HG03439 (cell line): Measurements from ENCODE around the gene PPP6R1.

ENCODE experiments used
- ATAC-seq: cut with Tn5 transposase; IDR thresholded peaks from one replicate; pipeline ENCODE4 v1.9.1; 2021; ENCODE audit warnings: mild to moderate bottlenecking, moderate library complexity; ENCODE audit not compliant: unreplicated experiment

The PPP6R1 gene

DNA sequence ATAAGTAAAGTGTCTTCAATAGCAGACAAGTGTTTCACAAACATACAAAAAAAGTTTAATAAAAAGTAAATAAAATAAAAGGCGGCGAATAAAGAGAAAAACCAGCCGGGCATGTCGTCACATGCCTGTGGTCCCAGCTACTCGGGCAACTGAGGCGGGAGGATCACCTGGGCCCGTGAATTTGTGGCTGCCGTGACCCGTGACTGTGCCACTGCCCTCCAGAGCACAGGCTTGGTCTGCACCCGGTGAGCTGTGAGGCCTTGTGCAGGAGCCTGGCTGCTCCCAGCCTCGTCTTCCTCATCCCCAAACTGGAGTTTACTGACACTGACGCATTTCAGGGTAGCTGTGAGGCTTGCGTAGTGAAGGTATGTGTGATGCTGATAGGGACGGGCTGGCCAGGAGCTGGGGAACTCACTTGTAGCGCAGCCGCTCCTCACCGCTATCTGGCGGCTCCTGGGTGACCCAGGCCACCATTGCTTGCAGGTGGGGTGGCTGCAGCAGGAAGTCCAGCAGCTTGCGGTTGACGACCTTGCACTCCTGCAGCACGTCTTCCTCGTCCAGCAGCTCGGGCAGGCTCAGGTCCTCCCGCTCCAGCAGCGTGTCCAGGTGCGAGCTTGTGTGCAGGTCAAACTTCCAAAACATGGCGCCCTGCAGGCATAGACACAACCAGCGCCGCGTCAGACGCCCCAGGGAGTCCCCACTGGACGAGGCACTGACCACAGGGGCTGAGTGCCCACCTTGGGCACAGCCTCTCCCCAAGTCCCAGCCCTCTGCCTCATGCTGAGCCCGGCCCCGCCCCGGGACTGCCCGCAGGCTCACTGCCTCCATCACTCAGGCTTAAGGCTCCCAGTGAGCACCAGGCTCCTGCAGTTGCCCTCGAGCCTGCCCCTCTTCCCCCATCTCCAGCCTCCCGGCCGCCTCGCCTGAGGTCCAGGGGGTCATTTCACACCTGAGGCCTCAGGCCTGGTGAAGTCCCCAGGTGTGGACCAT, 12.1 kb downstream of the PPP6R1 start:
- no peak for ATAC-seq

GRCh38 chr19:55245236-55245904, 13.4 kb downstream of the PPP6R1 start:
- ATAC-seq: no peak

GRCh38 chr19:55244004-55244680, 14.7 kb downstream of the PPP6R1 start:
- ATAC-seq: no peak

- no peak for ATAC-seq
These were observed 16.3 kb downstream of the PPP6R1 start for GRCh38 chr19:55242517-55242916.

GRCh38 chr19:55241935-55242464, 16.8 kb downstream of the PPP6R1 start:
- ATAC-seq: no peak

GRCh38 chr19:55241143-55241934, 17.5 kb downstream of the PPP6R1 start:
- no peak for ATAC-seq

- ATAC-seq: no peak
These were observed 18.1 kb downstream of the PPP6R1 start for GRCh38 chr19:55240713-55241020.

DNA sequence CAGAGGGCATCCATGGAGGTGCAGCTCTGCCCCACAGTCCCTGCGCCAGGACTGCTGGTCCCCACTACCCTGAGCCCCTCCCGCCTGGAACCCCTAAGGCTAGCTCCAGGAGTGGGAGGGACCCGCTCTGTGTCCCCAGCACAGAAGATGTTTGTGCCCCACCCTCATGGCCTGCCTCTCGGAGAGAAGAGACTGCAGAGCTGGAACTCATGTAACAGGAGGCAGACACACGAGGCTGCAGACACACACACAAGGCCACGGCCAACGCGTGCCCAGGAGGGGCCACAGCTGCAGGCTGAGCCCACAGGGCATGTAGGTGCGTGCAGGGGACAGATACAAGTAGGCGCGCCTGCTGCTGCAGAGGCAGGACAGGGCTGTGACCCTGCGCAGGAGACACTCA, 19.8 kb downstream of the PPP6R1 start:
- ATAC-seq: no peak

DNA sequence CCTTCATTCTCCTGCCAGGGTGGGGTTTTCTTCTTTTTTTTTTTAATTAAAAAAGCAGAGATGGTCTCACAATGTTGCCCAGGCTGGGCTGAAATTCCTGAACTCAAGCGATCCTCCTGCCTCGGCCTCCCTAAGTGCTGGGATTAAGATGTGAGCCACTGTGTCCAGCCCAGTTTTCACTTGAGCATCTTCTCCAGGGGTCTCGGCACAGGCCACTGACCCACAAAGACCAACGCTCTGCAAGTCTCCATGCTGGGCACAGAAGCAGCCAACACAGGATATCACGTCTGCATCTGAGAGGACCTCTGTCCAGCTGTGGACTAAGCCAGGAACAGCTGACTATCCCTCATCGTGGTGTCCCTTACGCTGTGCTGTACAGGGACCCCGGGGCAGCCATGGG, 20.8 kb downstream of the PPP6R1 start:
- no peak for ATAC-seq

- ATAC-seq: no peak
These were observed 25.8 kb downstream of the PPP6R1 start for GRCh38 chr19:55232986-55233385.

- no peak for ATAC-seq
These were observed 26.6 kb downstream of the PPP6R1 start for GRCh38 chr19:55232286-55232602.

GRCh38 chr19:55231391-55232285, 27.2 kb downstream of the PPP6R1 start:
- no peak for ATAC-seq

- no peak for ATAC-seq
These were observed 28.0 kb downstream of the PPP6R1 start for GRCh38 chr19:55230780-55231179.

DNA sequence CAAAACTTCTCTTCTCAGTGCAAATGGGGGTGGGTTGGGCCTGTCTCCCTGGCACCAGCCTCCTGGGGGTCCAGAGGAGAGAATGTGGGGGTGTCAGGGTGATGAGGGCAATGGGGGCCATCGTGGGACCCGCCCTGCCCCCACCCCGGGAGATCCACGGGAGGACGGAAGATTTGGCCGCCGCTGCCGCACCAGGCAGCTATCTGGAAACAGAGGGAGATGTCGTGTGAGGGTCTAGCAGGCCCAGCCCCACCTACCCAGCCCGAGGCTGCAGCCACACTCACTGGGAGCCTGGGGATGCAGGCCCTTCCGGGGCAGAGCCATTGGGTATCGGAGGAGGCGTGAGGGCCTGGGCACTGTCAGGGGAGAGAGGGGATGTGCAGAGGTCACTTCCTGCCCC, 28.5 kb downstream of the PPP6R1 start:
- no peak for ATAC-seq

- no peak for ATAC-seq
These were observed 29.0 kb downstream of the PPP6R1 start for GRCh38 chr19:55229789-55230182.

GRCh38 chr19:55229145-55229788, 29.6 kb downstream of the PPP6R1 start:
- no peak for ATAC-seq

DNA sequence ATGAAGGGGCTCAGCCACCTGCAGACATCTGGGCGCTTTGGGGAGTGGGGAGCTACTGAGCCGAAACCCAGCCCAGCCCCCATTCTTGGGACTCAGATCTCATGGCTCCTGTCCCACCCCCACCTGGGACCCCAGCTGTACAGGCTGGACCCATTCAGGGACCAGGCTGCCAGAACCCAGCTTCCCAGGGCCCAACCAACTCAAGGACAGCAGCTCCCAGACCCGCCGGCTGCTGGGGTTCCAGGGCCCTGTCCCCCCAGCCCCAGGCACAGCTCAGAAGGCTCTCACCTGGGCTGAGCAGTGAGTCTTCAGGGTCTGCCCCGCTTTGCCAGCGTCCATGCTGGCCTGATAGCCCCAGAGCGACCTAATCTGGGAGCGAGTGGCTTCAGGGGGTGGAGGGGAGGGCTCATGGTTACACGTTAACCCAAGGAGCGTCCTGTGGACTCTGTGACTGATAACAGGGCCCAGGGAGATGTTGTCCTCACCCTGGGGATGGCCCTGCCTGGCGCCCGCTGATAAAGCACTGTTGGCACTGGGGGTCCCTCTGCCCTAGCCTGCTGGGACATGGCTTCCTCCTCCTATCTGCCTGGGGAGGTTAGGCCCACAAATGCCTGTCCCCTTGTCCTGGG, 30.3 kb downstream of the PPP6R1 start, which contains the start of gene TMEM86B:
Gene TMEM86B, minus strand, starts transcription at position 361 of the 629 bp plus-strand sequence. Its CDS starts 22 bp downstream, at position 339.
- ATAC-seq: no peak

GRCh38 chr19:55228015-55228391, 30.8 kb downstream of the PPP6R1 start:
- ATAC-seq: no peak
